Endothelial cell of umbilical vein (primary cell): ENCODE measurements around the gene ASAP2. TPM values are rescaled to one million over a fixed set of nuclear protein-coding genes. Genes with fewer than 3 reads are reported as not detected.

Source experiments
- BruUV-seq: library from RNA; stranded (reverse); fragments of 400-500 nt; replicated peaks from 2 replicates; lab custom pipeline; 2021; lab: Mats Ljungman, UMichigan
- CTCF ChIA-PET: fragments of 300-600, 350-600 bp; sonication (Branson Sonifier 250); formaldehyde crosslinking; loops from one replicate; lab custom pipeline; 2021; ENCODE audit warnings: antibody characterized with exemption, inconsistent platforms; lab: Charles Lee
- POLR2A ChIA-PET: fragments of 300-600, 350-600 bp; sonication (Branson Sonifier 250); formaldehyde crosslinking; loops from one replicate; lab custom pipeline; 2021; ENCODE audit warnings: antibody characterized with exemption, inconsistent platforms; lab: Charles Lee
- DNase-seq: peaks from one replicate; pipeline ENCODE4 v3.0.0-alpha.2; 2011; ENCODE audit warnings: low read depth, low spot score
- FAIRE-seq: peaks from 2 replicates; lab custom pipeline; 2011; peaks lifted over from hg19 to GRCh38; lab: Jason Lieb, UNC
- H2AFZ ChIP-seq: 2 replicates; pipeline ENCODE4 v1.6.0; 2012; ENCODE audit warnings: low read depth, low read length, control low read depth, inconsistent platforms
- H3K27ac ChIP-seq: 2 replicates; pipeline ENCODE4 v1.5.1; 2011; ENCODE audit warnings: low read depth, mild to moderate bottlenecking, control low read depth, low read length, moderate library complexity; ENCODE audit not compliant: insufficient read depth
- H3K27me3 ChIP-seq, 2 experiments: 2 replicates each; pipeline versions ENCODE4 v1.6.0 to v1.6.1; 2011; ENCODE audit warnings: low read length in 2 of 2, mixed read lengths in 1 of 2; ENCODE audit not compliant: control insufficient read depth in 2 of 2, insufficient read depth in 2 of 2
- H3K36me3 ChIP-seq, 2 experiments: 2 replicates in 1 of 2; 3 replicates in 1 of 2; pipeline ENCODE4 v1.5.1; 2011; ENCODE audit warnings: low read length in 2 of 2, mild to moderate bottlenecking in 1 of 2, moderate library complexity in 1 of 2; ENCODE audit not compliant: control insufficient read depth in 2 of 2, insufficient read depth in 2 of 2; ENCODE audit errors: extremely low read depth in 1 of 2
- H3K4me1 ChIP-seq: 3 replicates; pipeline ENCODE4 v1.5.1; 2011; ENCODE audit warnings: mild to moderate bottlenecking, low read length; ENCODE audit not compliant: control insufficient read depth, insufficient read depth; ENCODE audit errors: extremely low read depth
- H3K4me2 ChIP-seq: 2 replicates; pipeline ENCODE4 v1.6.1; 2011; ENCODE audit warnings: low read length, control low read depth, mixed read lengths; ENCODE audit not compliant: insufficient read depth
- H3K4me3 ChIP-seq, 3 experiments: fragments of 200-600 bp in 1 of 3; sonication (generic), shearing (Covaris generic) in 1 of 3; replicated peaks in 1 of 3; 2 replicates each; pipeline ENCODE4 v1.5.1; 2011 to 2016; ENCODE audit warnings: control low read depth in 3 of 3, low read length in 3 of 3, mild to moderate bottlenecking in 2 of 3, inconsistent platforms in 1 of 3, low read depth in 1 of 3, moderate library complexity in 1 of 3; ENCODE audit not compliant: insufficient read depth in 1 of 3
- H3K79me2 ChIP-seq: 2 replicates; pipeline ENCODE4 v1.6.0; 2012; ENCODE audit warnings: low read length, inconsistent platforms; ENCODE audit not compliant: control insufficient read depth, insufficient read depth
- H3K9ac ChIP-seq: replicated peaks from 2 replicates; pipeline ENCODE3; 2011; ENCODE audit warnings: low read length, control low read depth; ENCODE audit not compliant: insufficient read depth; ENCODE audit errors: extremely low read depth
- H3K9me1 ChIP-seq: replicated peaks from 3 replicates; pipeline ENCODE4 v1.6.0; 2011; ENCODE audit warnings: mild to moderate bottlenecking, low read length; ENCODE audit not compliant: control insufficient read depth, insufficient read depth; ENCODE audit errors: extremely low read depth
- H3K9me3 ChIP-seq: replicated peaks from 2 replicates; pipeline ENCODE4 v1.5.1; 2012; ENCODE audit warnings: low read length, inconsistent platforms; ENCODE audit not compliant: control insufficient read depth, insufficient read depth
- H4K20me1 ChIP-seq: replicated peaks from 2 replicates; pipeline ENCODE3; 2011; ENCODE audit warnings: mild to moderate bottlenecking, low read length; ENCODE audit not compliant: control insufficient read depth, insufficient read depth; ENCODE audit errors: extremely low read depth
- EZH2 ChIP-seq: IDR thresholded peaks from 2 replicates; pipeline ENCODE4 v1.6.1; 2012; ENCODE audit warnings: borderline replicate concordance, low read depth, mild to moderate bottlenecking, moderate library complexity, low read length, inconsistent platforms; ENCODE audit not compliant: severe bottlenecking
- FOS ChIP-seq: IDR thresholded peaks from 2 replicates; pipeline ENCODE4 v1.6.1; 2011; ENCODE audit warnings: mild to moderate bottlenecking, low read length, moderate library complexity, borderline replicate concordance; ENCODE audit not compliant: insufficient read depth
- GATA2 ChIP-seq: IDR thresholded peaks from 2 replicates; pipeline ENCODE4 v1.7.0; 2011; ENCODE audit warnings: low read depth, mild to moderate bottlenecking, moderate library complexity, mixed read lengths, low read length; ENCODE audit not compliant: insufficient read length, insufficient read depth
- JUN ChIP-seq: IDR thresholded peaks from 2 replicates; pipeline ENCODE4 v1.6.1; 2011; ENCODE audit warnings: borderline replicate concordance, low read depth; ENCODE audit not compliant: insufficient read length, insufficient read depth
- MYC ChIP-seq: IDR thresholded peaks from one replicate; pipeline ENCODE4 v1.6.1; 2011; ENCODE audit warnings: mild to moderate bottlenecking, low read depth, low read length
- POLR2A ChIP-seq: IDR thresholded peaks from 2 replicates; pipeline ENCODE4 v1.6.1; 2012; ENCODE audit warnings: low read depth, mild to moderate bottlenecking, control low read depth, low read length
- POLR2AphosphoS5 ChIP-seq: IDR thresholded peaks from 2 replicates; pipeline ENCODE4 v1.6.1; 2012; ENCODE audit warnings: low read depth, mild to moderate bottlenecking, control low read depth, low read length, moderate library complexity; ENCODE audit not compliant: insufficient read depth
- dilution Hi-C: fragments of 300-500 bp; cut with MboI; formaldehyde crosslinking; loops from one replicate; pipeline ENCODE4 v1.15.0; 2019; ENCODE audit warnings: low sequenced_read_pairs; ENCODE audit not compliant: extremely low pct_ligation_motif_present
- intact Hi-C: fragments of 100-400 bp; cut with micrococcal nuclease; formaldehyde crosslinking; loops from one replicate; pipeline ENCODE4 v1.10.0; 2022
- polyA plus RNA-seq, 4 experiments: library from polyadenylated mRNA; depleted of rRNA in 3 of 4; stranded (reverse) in 3 of 4; unstranded in 1 of 4; fragments of >200 nt; gene quantifications; 2 replicates each; pipeline versions ENCODE4 v1.2.1 to v1.2.3, GENCODE V29; 2011 to 2012; ENCODE audit warnings: missing spikeins in 1 of 4
- total RNA-seq: library from RNA; stranded (reverse); gene quantifications from 2 replicates; pipeline ENCODE4 v1.2.3, GENCODE V29; 2021
- TF ChIP-seq, protein P1 (sequence below), 2 donors: IDR thresholded peaks; 1 replicate in 1 of 2; 2 replicates in 1 of 2; pipeline ENCODE4 v1.5.1; 2011; ENCODE audit warnings: low read length in 2 of 2, mild to moderate bottlenecking in 2 of 2, moderate library complexity in 2 of 2, control low read depth in 1 of 2, inconsistent platforms in 1 of 2, low read depth in 1 of 2; ENCODE audit not compliant: insufficient read depth in 1 of 2; ENCODE audit errors: extremely low read depth in 1 of 2
- TF ChIP-seq, protein P2 (sequence below): IDR thresholded peaks from 2 replicates; pipeline ENCODE4 v1.6.1; 2011; ENCODE audit not compliant: insufficient read depth, insufficient read length

The ASAP2 gene
- total and polyA plus RNA-seq, 2 donors (not counting 3 experiments of a cell fraction or from before 2014, with no cell fraction given) = 31.1 to 79.2 TPM

DNA sequence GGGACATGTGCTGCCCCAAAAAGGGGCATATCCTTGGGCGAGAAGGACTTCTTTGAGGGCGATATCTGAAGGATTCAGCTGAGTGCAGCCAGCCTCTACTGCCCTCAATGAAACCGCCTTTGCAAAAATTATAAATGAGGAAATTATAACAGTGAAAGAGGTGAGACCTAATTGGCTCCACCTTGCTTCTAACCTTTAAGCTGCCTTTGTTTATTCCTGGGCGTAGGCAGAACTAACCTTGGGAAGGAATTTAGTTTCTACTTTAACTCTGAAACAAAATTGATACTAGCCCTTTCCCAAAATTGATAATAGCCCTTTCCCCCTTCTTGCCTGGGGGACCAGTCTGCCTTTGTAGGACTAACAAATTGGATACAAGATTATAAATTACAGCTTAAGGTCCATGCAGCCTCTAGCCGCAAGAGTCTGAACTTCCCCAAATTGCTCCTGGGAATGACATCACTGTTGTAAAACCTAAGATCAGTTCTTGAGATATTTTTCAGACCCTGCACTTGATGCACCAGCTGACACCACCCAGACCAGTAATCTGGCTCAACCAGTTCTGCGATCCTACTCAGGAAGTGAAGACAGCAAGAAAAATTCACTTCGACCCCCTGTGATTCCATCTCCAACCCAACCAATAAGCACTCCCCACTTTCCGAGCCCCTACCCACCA, 36.0 kb upstream of the ASAP2 start:
- ChIA-PET CTCF (no interaction called here), POLR2A (no interaction called here)
- H3K27me3 ChIP-seq = no peaks in the 10 kb centered on the region
- no peaks in the 10 kb centered on the region for H3K9me1 ChIP-seq
- no peak overlapping the region for H3K27ac ChIP-seq
- no peak for TF ChIP-seq MYC
- TF ChIP-seq FOS = no peak
- TF ChIP-seq, protein P1, sequence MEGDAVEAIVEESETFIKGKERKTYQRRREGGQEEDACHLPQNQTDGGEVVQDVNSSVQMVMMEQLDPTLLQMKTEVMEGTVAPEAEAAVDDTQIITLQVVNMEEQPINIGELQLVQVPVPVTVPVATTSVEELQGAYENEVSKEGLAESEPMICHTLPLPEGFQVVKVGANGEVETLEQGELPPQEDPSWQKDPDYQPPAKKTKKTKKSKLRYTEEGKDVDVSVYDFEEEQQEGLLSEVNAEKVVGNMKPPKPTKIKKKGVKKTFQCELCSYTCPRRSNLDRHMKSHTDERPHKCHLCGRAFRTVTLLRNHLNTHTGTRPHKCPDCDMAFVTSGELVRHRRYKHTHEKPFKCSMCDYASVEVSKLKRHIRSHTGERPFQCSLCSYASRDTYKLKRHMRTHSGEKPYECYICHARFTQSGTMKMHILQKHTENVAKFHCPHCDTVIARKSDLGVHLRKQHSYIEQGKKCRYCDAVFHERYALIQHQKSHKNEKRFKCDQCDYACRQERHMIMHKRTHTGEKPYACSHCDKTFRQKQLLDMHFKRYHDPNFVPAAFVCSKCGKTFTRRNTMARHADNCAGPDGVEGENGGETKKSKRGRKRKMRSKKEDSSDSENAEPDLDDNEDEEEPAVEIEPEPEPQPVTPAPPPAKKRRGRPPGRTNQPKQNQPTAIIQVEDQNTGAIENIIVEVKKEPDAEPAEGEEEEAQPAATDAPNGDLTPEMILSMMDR (IDR thresholded peaks at IDR 0.05; ENCODE audit: extremely low read depth in 1 of 2, insufficient read depth in 1 of 2, low read depth in 1 of 2, low read length in 2 of 2) = no peak
- TF ChIP-seq GATA2 = no peak
- TF ChIP-seq POLR2AphosphoS5 = no peak
- no peak for TF ChIP-seq JUN
- TF ChIP-seq, protein P2, sequence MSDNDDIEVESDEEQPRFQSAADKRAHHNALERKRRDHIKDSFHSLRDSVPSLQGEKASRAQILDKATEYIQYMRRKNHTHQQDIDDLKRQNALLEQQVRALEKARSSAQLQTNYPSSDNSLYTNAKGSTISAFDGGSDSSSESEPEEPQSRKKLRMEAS = no peak
- no peak for TF ChIP-seq EZH2
- no peak for TF ChIP-seq POLR2A
- no peaks in the 10 kb centered on the region for H3K9me3 ChIP-seq
- H3K79me2 ChIP-seq = no peaks in the 10 kb centered on the region
- intact Hi-C loops (no loop called here), dilution Hi-C loops (loop anchor here (25.0 kb wide), 1 partner anchor 192 kb away; no protein-coding TSS in a partner anchor)
- no peaks in the 10 kb centered on the region for H3K36me3 ChIP-seq
- no peak for DNase-seq
- H4K20me1 ChIP-seq = no peaks in the 10 kb centered on the region
- H3K4me1 ChIP-seq = peaks cover 3% of the 10 kb centered on the region
- H3K4me3 ChIP-seq = no peak overlapping the region
- H2AFZ ChIP-seq = no peak overlapping the region
- FAIRE-seq = no peak
- no TSS peak for BruUV-seq
- H3K4me2 ChIP-seq = no peak overlapping the region
- H3K9ac ChIP-seq = no peak overlapping the region
